Measurements from ENCODE around the gene SV2A.
"Not testable (repeated sequence)": the region's sequence is repeated elsewhere in the genome, so short reads cannot be mapped to it uniquely, and the experiment has no call there.

SV2A gene

DNA sequence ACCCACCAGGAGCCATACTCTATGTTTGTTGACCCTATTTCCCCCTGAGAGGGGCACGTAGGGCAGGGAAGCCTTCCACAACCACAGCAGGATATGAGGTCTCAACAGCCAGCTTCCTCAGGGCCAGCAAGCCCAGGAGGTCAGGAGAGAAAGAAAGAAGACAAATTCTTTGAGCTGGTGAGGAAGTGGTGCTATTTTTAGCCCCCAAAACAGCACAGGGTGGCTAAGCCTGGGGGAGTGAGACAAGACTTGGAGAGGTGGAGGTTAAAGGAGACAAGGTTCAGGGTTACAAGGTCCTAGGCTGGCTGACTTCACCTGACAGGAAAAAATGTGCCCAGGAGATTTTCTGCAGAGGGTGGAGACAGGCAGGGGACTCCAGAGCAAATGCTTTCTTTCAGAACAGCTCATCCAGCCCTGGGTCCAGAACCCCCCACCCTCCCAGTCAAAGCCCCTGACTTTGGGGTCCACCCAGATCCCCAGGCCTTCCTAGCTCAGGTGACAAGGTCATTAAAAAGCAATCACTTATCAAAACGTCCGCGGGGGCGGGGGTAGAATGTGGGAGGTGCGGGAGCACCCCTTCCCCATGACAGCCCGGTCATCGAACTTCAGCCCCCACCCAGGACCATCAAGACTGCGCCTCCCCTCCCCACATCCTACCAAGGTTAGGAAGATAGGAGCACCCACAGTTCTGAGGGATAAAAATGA lies 1.3 kb downstream of the SV2A start:
- DNase-seq (no peak), ATAC-seq (no peak)
- peaks cover 48% of the 10 kb centered on the region for H3K4me1 Mint-ChIP-seq
- peak overlapping the region; percentile 0 to 75 for H3K27ac Mint-ChIP-seq
- no peaks in the 10 kb centered on the region for H3K9me3 Mint-ChIP-seq
- peak overlapping the region; percentile 86 to 90 for H3K4me3 Mint-ChIP-seq
- H3K27me3 Mint-ChIP-seq, result no peaks in the 10 kb centered on the region

DNA sequence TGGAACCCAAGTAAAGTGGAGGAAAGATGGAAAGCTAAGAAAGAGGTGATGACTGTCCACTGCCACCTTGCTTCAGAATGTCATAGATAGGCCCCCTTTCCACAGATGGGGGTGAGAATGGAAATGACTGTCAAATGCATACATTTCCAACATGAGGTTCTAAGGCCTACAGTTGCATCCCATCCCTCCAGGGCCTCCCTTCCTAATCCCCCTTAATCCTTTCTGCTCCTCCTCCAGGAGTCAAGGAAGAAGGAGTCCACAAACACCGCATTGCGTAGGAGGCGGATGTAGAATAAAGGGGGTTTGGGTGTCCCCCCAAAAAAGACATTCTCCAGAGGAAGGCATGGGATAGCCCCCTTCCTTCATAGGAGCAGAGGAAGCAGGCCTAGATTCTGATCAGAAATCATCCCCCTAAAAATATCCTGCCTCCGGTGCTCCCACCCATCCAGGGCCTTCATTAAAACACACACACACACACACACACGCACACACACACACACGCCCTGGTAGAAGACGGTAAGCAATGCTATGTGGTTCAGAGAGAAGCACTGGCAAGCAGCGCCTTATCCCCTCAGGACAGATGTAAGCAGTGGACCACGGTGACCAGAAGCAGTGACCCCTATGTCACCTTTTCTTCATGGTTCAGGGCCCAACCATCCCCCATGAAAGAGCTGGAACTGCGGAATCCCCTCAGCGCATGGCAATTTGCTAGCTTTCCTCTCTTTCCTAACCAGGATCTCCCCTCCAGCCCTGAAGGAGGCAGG lies 2.0 kb downstream of the SV2A start:
- Mint-ChIP-seq H3K9me3 (no peaks in the 10 kb centered on the region), H3K27me3 (no peaks in the 10 kb centered on the region), H3K4me1 (peaks cover 50% of the 10 kb centered on the region), H3K27ac (peak overlapping the region in 1 of 2 donors; percentile 0), H3K4me3 (peak overlapping the region; percentile 86 to 90)
- DNase-seq (no peak), ATAC-seq (no peak)

DNA sequence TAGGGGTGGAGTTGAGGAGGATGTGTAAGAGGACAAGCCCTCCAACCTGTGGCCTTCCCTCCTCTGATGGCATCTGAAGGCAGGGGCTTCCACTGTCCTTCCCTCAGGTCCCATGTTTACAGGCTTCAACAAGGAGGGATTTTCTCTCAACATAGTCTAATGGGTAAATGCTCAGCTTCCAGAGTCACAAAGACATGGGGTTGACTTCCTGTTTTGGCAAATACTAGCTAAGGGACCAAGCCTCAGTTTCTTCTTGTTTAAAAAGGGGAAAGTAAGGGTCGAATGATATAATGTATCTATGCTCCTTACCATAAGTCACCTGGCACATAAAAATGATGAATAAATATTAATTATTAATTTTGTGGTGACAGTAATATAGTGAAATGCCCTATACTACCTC lies 3.1 kb downstream of the SV2A start:
- no peaks in the 10 kb centered on the region for H3K9me3 Mint-ChIP-seq
- no peak overlapping the region for H3K27ac Mint-ChIP-seq
- peaks cover 50% of the 10 kb centered on the region for H3K4me1 Mint-ChIP-seq
- H3K27me3 Mint-ChIP-seq, result no peaks in the 10 kb centered on the region
- ATAC-seq, result no peak
- no peak overlapping the region for H3K4me3 Mint-ChIP-seq
- DNase-seq, result no peak

DNA sequence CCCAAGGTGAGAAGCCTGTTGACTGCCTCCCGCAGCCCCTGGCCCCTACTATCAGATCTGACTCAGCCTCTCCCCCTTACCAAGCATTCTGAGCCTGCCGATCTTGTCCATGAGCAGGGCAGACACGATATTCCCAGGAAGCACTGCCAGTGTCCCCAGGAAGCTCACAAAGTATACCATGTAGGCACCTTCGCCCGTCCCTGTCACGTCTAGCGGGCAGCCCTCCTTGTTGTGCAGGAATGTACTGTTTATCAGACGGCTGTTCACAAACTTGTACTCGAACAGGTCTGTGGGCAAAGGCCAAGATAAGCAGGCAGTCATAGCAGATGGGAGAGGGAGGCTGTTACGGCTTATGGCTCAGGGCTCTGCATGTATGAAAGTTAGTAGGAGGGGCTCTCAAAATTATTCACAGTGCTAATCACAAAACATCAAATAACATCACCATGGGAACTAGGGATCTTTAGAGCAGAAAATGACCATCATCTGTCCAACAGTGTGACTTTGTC lies 11.0 kb downstream of the SV2A start:
- Mint-ChIP-seq H3K4me1 (peaks cover 9% of the 10 kb centered on the region), H3K27me3 (no peaks in the 10 kb centered on the region), H3K4me3 (no peak overlapping the region), H3K9me3 (no peaks in the 10 kb centered on the region), H3K27ac (peak overlapping the region; percentile 14 to 17)
- DNase-seq, result no peak
- ATAC-seq, result no peak

DNA sequence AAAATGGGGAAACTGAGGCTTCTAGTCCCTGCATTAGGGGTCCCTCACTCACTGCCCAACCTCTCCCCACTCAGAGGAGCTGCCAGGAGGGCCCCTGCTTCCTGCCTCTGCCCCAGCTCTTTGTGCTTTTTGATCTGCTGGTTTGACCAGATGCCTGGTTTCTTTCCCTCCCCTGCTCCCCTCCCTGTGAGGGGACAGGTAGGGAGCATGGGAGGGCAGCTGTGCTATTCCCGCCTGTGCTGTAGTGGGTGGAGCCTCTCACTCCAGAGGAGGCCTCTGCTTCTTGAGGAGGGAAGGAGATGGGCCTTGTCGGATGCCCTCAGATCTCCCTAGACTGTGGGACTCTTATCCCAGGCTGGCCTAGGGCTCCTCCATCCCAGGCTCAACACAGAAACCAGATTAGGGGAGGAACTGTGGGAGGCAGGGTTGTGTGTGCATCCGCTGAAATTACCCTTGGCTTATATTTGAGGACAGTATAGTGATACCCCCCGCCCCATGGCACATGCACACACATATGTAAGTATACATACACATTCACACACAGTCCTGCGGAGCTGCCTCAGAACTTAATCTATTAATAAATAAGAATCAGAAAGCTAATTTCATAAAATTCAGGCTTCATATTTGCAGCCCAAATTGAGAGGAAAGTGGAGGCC lies 13.7 kb downstream of the SV2A start:
- peaks cover 27% of the 10 kb centered on the region for H3K4me1 Mint-ChIP-seq
- peak overlapping the region in 1 of 2 donors; percentile 92 for H3K27ac Mint-ChIP-seq
- H3K4me3 Mint-ChIP-seq, result no peak overlapping the region
- no peaks in the 10 kb centered on the region for H3K27me3 Mint-ChIP-seq
- no peak for DNase-seq
- peaks cover 5 to 7% of the 10 kb centered on the region in 2 donors for H3K9me3 Mint-ChIP-seq
- ATAC-seq, result no peak

DNA sequence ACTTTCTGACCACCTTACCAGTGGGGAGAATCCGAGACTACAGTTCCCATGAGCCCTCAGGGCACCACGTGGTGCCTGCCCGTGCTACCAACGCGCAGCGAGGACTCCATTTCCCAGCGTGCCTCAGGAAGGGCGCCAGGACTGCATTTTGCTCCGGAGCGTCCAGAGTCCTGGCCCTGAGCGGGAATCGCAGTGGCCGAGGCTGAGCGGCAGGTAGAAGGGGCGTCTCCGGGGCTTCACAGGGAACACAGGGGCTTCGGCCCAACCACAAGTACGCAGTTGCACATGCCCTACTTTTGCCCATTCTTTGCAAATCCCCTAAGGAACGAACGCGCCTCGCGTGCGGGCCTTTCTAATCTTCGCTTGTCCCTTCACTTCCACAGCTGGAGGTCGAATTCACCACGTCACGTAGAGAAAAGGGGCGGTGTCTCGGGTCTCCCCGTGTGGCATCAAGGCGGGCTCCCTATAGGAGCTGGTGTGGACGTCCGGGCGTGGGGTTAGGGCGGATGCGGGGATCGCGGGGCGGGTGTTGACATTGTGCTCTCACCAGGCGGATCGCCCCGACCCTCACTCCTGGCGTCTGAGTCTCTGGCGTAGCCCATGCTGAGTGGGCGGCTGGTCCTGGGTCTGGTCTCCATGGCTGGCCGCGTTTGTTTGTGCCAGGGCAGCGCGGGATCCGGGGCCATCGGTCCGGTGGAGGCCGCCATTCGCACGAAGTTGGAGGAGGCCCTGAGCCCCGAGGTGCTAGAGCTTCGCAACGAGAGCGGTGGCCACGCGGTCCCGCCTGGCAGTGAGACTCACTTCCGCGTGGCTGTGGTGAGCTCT lies 18.0 kb downstream of the SV2A start, which contains the start of gene BOLA1:
BOLA1 (plus strand) TSS at position 109 of the 825 bp plus-strand sequence; CDS start at position 601, 492 bp downstream.
- Mint-ChIP-seq H3K27ac (peak within 1 kb of the TSS; percentile 93), H3K4me3 (peak within 1 kb of the TSS; percentile 81 to 91), H3K9me3 (peaks cover 5 to 8% of the 10 kb centered on the region in 2 donors), H3K27me3 (no peaks in the 10 kb centered on the region), H3K4me1 (peaks cover 30% of the 10 kb centered on the region)
- peak; percentile 98 for ATAC-seq
- peak; percentile 76 to 86 for DNase-seq

DNA sequence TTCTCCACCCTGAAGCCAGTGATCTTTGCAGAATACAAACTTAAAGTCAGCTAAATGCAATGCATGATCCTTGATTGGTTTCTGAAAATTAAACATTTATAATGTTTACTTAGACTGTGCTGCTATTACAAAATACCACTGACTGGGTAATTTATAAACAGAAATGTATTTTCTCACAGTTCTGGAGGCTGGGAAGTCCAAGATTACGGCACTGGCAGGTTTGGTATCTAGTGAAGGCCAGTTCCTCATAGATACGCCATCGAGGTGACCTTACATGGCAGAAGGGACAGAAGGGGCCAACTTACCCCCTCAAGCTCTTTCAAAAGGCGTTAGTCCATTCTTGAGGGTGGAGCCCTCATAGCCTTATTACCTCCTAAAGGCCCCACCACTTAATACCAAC lies 21.1 kb downstream of the SV2A start:
- Mint-ChIP-seq H3K27me3 (no peaks in the 10 kb centered on the region), H3K4me1 (peaks cover 25% of the 10 kb centered on the region), H3K9me3 (peaks cover 5 to 8% of the 10 kb centered on the region in 2 donors), H3K27ac (no peak overlapping the region), H3K4me3 (no peak overlapping the region)
- no peak for DNase-seq
- ATAC-seq, result no peak

DNA sequence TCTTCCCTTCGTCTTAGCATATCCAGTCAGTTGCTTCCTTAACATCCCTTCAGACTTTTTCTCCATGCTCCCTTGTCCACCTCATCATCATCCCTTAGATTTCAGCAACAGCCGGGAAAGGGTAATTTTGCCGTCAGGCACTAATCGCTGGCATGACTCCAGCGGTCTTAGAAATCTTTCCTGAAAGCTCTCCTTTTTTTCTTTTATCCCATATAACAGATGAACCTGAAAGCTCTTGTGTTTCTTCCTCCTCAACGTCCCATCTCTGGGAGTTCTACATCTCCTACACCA lies 28.7 kb downstream of the SV2A start:
- DNase-seq (no peak), ATAC-seq (no peak)
- Mint-ChIP-seq H3K27me3 (no peaks in the 10 kb centered on the region), H3K4me3 (no peak overlapping the region), H3K27ac (no peak overlapping the region), H3K9me3 (no peaks in the 10 kb centered on the region), H3K4me1 (peaks cover 6% of the 10 kb centered on the region)

DNA sequence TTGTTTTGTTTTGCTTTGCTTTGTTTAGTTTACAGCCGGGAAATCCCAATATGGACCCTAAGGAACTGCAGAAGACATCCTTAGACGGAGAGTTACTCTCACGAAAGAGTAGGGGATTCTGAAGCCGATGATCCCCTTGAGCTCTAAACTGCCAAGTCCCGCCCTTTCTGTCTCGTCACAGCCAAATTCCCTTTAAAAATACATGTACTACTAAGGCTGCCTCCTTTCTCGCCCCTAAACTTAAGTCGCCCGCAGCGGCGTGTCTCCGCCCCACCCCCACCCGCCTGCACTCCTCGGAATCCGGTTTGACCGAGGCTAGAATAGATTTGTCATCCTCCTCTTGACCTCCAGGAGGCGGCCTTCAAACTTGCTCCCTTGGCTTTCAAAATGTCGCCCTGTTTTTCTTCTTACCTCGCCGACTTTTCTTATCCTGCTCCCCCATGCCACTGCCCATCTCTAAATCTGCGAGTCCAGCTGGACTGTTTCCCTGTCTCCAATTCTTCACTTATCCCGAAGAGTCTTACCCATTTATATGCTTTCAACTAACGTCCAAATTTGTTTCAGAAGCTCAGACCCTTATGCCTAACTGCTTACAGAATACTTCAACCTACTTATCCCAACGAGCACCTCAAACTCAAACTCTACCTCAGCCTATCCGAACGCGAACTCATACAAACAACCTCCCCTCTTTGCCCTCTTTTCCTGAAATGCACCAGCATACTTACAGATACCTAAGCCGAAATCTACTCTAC lies 29.2 kb downstream of the SV2A start:
- Mint-ChIP-seq H3K9me3 (no peaks in the 10 kb centered on the region), H3K27me3 (no peaks in the 10 kb centered on the region), H3K27ac (no peak overlapping the region), H3K4me1 (peaks cover 6% of the 10 kb centered on the region), H3K4me3 (no peak overlapping the region)
- DNase-seq, result peak; percentile 84 to 90
- ATAC-seq, result peak; percentile 49

DNA sequence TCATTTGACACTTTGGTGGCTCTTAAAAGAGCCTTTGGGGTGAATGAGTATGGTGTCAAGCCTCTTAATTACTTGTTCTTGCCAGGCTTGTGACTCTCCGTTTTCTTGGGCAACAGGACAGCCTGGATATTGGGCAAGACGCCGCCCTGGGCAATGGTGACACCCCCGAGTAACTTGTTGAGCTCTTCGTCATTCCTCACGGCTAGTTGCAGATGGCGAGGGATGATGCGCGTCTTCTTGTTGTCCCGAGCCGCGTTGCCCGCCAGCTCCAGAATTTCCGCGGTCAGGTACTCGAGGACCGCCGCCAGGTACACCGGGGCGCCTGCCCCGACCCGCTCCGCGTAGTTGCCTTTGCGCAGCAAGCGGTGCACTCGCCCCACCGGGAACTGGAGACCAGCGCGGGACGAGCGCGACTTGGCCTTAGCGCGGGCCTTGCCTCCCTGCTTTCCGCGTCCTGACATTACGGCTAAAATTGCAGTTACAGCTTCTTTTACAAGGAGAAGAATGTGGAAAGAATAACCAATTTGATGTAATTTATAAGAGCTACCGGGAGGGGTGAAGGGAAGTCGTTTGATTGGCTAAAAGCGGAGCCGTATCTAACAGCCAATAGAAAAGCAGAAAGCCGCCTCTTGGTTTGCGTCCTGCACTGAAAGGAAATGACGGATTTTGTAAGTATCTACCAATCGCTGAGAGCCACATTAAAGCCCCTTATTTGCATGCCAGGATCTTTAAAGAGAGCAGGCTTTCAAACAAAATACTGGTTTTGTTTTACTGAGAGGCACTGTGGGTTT lies 30.0 kb downstream of the SV2A start:
- DNase-seq, result peak; percentile 94 to 95
- no peaks in the 10 kb centered on the region for H3K9me3 Mint-ChIP-seq

DNA sequence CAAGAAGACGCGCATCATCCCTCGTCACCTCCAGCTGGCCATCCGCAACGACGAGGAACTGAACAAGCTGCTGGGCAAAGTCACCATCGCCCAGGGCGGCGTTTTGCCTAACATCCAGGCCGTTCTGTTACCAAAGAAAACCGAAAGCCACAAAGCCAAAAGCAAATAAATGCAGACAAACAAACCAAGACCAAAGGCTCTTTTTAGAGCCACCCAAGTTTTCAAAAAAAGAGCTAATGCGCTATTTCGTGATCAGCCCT lies 30.5 kb downstream of the SV2A start:
- H3K4me1 Mint-ChIP-seq, result peaks cover 10% of the 10 kb centered on the region
- H3K27me3 Mint-ChIP-seq, H3K4me3 Mint-ChIP-seq, H3K9me3 Mint-ChIP-seq, ATAC-seq, H3K27ac Mint-ChIP-seq, DNase-seq: not testable (repeated sequence)

More for the DNA sequence above, 30.0 kb downstream of the SV2A start:
- Mint-ChIP-seq H3K4me1 (peaks cover 6% of the 10 kb centered on the region), H3K4me3 (no peak overlapping the region), H3K27me3 (no peaks in the 10 kb centered on the region), H3K27ac (no peak overlapping the region)
- peak; percentile 61 for ATAC-seq

DNA sequence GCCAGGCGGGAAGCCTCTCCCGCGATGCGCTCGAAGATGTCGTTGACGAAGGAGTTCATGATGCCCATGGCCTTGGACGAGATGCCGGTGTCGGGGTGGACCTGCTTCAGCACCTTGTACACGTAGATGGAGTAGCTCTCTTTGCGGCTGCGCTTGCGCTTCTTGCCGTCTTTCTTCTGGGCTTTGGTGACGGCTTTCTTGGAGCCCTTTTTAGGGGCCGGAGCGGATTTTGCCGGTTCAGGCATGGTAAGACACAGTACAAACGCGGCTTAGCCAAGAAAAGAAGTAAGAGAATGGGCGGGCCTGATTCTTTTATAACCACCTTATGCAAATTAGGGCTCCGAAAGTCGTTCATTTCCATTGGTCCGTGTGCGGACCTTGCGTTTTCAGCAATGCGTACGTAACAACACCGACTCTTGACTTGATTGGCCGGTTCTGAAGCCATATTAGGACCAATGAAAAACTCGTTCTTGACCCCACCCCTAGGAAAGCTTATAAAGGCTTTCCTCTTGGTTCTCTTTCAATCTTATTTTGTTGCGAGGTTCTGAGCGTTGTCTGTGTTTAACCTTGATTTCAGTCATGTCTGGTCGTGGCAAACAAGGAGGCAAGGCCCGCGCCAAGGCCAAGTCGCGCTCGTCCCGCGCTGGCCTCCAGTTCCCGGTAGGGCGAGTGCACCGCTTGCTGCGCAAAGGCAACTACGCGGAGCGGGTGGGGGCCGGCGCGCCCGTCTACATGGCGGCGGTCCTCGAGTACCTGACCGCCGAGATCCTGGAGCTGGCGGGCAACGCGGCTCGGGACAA lies 31.0 kb downstream of the SV2A start:
- no peaks in the 10 kb centered on the region for H3K27me3 Mint-ChIP-seq
- H3K9me3 Mint-ChIP-seq, result no peaks in the 10 kb centered on the region
- no peak overlapping the region for H3K27ac Mint-ChIP-seq
- H3K4me3 Mint-ChIP-seq, result no peak overlapping the region
- DNase-seq (peak; percentile 94), ATAC-seq (peak; percentile 59)
- peaks cover 13% of the 10 kb centered on the region for H3K4me1 Mint-ChIP-seq

DNA sequence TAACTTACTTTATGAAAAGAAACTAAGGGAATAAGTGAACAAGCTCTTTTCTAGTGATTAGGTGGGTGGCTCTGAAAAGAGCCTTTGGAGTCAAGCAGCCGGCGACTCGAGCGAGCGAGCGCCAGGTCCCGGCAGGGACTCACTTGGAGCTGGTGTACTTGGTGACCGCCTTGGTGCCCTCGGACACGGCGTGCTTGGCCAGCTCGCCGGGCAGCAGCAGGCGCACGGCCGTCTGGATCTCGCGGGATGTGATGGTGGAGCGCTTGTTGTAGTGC lies 31.6 kb downstream of the SV2A start:
- H3K4me1 Mint-ChIP-seq, result peaks cover 13% of the 10 kb centered on the region
- H3K27ac Mint-ChIP-seq, DNase-seq, H3K9me3 Mint-ChIP-seq, H3K27me3 Mint-ChIP-seq, ATAC-seq, H3K4me3 Mint-ChIP-seq: not testable (repeated sequence)

All from stimulated activated naive CD8-positive, alpha-beta T cell treated with anti-CD3 and anti-CD28 coated beads, Interleukin-15, amount 100 ng/mL, for 72 hours (primary cell).